NAMALWA (cell line): ENCODE results near the gene MOB4.
"Not testable (repeated sequence)": the region's sequence is repeated elsewhere in the genome, so short reads cannot be mapped to it uniquely, and the experiment has no call there.

Source experiments
- DNase-seq: peaks from one replicate; pipeline ENCODE4 v3.0.0-alpha.2; 2015; ENCODE audit warnings: low spot score

Gene MOB4

GRCh38 chr2:197515739-197516392 lies at the start of gene MOB4:
TSS of gene MOB4 (plus strand) at chr2:197516066. CDS start at chr2:197516087, 21 bp downstream.
- DNase-seq: peak; percentile 95

DNA sequence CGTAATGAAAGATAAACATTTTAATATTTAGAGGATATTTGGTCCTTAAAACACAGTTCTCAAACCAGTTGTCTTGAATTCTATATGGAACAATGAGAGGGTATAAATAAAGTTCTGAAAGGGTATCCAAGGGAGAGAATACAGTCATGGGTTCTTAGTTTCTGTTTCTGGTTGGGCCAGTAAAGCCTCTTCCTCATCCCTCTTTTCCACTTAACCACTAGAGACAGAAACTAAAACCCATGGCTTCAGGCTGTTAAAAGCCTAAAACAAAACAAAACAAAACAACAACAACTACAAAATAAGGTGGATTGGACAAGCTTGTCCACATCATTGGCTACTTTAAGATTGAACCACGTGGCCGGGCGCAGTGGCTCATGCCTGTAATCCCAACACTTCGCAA lies 43.7 kb upstream of the MOB4 start:
- DNase-seq: no peak

GRCh38 chr2:197477797-197478196 lies 38.1 kb upstream of the MOB4 start:
- DNase-seq: no peak

DNA sequence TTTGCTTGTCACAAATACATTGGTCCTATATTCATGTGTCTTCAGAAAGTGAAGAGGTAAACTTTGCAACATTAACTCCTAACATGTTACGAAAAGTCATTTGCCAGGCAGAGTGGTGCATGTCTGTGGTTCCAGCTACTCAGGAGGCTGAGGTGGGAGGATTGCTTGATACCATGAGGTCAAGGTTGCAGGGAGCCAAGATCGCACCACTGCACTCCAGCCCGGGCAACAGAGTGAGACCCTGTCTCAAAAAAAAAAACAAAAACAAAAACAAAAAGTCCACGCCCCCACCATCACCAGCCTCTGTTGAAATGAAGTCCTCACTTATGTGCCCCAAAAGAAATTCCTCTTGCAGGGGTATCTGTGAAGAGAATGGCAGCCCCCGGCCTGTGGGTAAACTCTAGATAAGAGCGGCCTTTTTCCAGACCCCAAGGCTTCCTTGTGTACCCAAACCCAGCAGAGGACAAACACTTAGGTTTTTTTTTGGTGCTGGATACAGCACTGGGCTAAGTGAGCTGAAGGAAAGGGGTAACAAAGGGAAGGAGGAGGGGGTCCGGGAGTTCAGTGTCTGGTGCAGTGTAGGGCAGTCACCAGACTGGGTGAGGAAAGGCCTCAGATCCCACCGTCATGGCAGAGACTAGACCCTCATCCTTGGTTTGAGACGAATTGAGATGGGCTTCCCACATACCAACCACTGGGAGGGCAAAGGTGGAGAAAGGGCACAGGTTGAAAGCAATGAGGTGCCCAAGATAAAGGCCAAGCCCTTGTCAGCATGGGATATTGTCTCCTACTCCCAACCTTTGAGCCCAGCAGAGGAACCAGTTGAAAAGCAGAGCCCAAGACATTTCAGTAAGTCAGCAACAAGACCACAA lies 35.5 kb upstream of the MOB4 start:
- no peak for DNase-seq

GRCh38 chr2:197484248-197484647 lies 31.6 kb upstream of the MOB4 start:
- DNase-seq: not testable (repeated sequence)

- DNase-seq: no peak
Measured at GRCh38 chr2:197486175-197486574, 29.7 kb upstream of the MOB4 start.

DNA sequence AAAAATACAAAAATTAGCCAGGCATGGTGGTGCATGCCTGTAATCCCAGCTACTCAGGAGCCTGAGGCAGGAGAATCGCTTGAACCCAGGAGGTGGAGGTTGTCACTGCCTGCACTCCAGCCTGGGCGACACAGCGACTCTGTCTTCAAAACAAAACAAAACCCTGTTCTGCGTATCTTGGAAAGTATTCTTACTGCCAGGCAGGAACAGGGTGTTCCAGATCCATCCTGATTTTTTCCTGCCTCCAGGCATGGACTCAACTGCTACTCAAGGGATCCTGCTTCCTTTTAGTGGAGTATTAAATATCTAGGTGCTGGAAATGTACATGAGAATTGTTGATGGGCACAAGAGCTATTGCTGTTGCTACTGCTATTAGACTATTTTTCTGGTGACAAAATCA lies 28.5 kb upstream of the MOB4 start:
- DNase-seq: no peak

DNA sequence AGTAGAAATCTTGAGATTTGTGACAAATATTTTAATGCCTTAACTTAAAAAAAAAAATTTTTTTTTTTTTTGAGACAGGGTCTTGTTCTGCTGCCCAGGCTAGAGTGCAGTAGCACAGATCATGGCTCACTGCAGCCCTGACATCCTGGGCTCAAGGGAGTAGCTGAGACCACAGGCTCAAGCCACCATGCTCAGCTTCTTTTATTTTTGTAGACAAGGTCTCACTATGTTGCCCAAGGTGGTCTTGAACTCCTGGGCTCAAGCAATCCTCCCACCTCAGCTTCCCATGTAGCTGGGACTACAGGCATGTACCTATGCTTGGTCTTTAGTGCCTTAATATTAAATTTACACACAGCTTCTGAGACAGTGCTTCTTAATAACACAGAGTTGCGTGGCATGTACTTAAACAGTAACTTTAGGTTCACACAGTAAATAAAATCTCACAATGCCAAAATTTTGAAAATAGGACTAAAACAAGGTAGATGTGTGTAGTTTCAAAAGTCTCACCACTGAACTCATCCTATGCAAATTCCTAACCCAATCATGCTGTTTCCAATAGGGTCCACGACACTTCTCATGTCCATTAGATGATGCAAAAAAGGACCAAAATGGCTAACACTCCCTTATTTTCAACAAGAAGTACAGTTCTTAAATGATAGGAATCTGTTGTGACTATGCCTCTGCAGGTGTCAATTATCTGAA lies 20.3 kb upstream of the MOB4 start:
- DNase-seq: no peak

- DNase-seq: no peak
Measured at GRCh38 chr2:197496695-197497094, 19.2 kb upstream of the MOB4 start.

DNA sequence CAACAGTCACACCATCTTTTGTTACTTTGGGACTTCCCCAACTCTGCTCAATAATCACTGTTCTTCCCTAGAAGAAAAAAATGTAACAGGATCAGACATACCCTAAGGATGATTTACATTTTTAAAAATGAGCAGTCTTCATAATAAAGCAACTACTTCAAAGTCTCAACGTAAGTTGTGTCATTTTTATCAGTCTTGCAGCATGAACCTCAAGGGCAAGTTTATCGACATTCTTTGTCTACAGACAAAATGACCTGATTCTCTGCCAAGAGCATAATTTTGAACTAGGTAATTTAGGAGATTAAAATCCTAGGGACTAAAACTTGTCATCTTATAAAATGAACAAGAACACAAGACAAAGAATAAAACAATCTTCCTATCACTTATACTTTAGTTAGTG lies 18.5 kb upstream of the MOB4 start:
- no peak for DNase-seq

DNA sequence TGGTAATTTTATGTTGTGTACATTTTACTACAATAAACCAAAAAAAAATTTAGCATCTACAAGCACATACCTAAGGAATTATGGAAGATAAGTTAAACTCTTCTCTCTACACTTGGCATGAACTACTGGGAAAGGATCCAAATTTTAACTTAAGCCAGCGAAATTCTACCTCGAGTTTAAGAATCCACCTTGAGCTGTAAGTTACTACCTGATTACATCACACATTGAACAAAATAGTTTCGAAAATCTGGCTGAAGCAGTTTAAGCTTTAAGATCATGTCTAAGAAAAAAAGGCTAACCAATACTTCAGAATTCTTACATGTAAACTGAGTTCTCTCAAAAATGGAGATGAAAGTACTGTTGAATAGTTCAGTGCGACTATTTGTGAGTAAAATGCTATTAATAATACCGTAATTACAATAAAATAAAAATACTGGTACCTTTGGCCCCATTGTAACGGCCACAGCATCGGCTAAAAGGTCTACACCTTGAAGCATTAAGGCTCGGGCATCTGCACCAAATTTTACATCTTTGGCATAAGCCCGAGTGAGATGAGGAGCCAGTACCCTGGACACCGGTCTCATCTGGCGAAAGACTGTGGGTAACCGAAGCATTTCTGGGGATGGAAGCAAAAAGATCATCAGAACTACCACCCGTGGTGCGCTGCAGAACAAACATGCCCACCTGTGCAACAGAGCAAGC lies 17.5 kb upstream of the MOB4 start:
- no peak for DNase-seq

- peak; percentile 64 for DNase-seq
Measured at GRCh38 chr2:197498937-197499593, 16.8 kb upstream of the MOB4 start.

DNA sequence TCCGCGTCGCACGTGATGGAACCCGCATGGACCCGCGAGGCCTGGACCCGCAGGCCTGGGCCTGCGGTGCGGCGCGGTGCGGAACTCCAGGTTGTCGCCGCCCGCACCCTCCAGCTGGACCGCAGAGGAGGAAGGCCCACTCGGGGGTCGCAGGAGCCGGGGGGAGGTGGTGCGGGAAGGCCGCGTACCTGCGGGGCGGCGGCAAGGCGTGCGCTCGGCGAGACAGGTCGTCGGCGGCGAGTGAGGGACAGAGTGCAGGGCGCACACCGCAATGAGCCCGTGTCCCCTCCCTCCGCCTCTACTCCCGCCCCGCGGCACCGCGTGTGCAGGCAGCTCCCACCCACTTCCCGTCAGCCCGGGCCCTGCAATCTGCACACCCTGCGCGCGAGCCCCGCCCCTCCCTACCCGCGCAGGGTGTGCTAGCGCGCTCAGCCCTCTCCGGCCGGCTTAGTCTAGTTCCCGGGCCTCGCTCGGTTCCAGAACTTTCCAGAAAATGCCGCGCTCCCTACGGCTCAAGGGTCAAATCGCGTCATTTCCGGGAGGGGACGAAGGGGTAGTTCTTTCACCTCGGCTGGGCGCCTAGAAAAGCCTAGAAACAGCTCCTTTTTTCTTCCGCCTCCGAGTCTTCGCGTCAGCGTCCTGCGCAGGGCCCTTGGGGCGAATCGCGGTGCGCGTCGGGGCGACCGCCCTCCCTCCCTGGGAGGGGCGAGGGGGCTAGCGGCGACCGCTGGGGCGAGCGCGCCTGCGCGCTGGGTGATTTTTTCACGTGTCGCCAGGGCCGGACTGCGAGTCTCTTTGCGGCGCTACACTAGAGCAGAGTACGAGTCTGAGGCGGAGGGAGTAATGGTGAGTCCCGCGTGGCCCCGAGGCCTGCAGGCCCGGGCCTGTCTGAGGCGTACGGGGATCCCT lies 16.0 kb upstream of the MOB4 start, which contains the start of the genes HSPD1 and HSPE1:
Gene HSPD1, minus strand, starts transcription at position 247 of the 909 bp plus-strand sequence. CDS start 992 bp downstream, outside the sequence.
Gene HSPE1, plus strand, starts transcription at position 786 of the 909 bp plus-strand sequence. Its CDS starts 58 bp downstream, at position 844.
- peak; percentile 99 for DNase-seq

DNA sequence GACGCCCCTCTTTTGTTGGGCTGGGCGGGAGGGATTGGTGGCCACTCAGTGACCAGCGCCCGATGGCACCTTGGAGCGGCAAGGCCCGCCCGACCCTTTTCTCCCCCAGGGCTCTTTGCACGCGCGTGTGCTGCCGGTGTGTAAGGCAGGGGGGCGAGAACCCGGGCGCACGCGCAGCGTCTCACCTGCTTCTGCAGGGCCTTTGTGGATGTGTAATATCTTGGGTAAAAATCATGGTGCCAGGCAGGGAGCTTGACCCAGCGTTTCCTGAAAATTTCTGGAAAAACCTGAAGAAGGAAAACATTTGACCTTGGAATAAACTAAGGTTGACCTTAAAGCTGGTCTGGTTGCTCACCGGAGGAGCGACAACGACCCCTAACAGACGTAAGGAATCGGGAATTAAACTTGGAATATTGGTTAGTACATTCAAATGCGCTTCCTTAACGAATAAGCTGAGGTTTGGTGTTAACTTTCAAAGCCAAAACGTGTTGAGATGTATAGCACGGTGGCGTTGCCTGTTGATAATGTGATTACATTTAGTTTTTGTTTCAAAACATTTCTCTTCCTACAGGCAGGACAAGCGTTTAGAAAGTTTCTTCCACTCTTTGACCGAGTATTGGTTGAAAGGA lies 15.2 kb upstream of the MOB4 start:
- DNase-seq: peak; percentile 37

DNA sequence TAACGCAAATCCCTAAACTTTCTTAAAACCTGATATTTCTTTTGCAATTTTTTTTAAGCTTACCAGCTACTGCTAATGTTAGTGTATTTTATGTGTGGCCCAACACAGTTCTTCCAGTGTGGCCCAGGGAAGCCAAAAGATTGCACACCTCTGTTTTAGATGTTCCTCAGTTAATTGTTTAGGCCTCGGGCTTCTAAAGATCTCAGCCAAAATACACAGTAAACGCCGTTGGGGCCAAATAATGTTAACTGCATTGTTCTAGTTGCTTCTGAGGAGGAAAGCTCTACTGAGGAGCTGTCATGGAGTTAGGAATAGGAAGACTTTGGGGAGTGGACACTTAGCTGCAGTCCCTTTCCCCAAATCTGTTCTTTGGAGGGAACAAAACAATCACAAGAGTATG lies 13.7 kb upstream of the MOB4 start:
- DNase-seq: no peak

GRCh38 chr2:197502685-197503084 lies 13.2 kb upstream of the MOB4 start:
- no peak for DNase-seq

DNA sequence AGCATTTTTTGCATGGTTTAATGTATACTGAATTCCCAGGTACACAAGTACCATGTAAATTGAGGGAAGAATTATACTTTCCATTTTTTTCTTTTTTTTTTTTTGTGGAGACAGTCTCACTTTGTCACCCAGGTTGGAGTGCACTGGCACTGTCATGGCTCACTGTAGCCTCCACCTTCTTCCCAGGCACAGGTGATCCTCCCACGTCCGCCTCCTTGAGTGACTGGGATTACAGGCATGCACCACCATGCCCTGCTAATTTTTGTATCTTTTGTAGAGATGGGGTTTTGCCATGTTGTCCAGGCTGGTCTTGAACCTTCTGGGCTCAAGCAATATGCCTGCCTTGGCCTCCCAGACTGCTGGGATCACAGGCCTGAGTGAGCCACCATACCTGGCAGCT lies 11.9 kb upstream of the MOB4 start:
- DNase-seq: no peak

DNA sequence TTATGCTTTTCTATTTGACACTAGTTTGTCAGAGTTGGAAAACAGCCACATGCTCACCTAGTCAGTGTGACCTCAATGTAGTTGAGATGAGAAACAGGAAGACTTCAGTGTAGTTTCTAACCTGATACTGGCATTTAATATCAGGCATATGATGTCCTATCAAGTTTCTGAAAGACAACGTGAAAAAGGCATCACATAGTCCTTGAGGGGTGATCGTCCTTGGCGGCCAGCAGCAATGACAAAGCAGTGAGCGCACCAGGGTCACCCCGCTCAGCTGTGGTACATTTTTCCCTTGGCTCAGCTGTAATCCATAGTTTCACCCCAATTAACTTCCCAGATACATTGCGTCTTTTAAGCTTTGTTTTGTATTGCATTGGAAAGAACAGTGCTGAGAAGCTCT lies 11.4 kb upstream of the MOB4 start:
- no peak for DNase-seq

- no peak for DNase-seq
Measured at GRCh38 chr2:197506658-197507057, 9.2 kb upstream of the MOB4 start.

DNA sequence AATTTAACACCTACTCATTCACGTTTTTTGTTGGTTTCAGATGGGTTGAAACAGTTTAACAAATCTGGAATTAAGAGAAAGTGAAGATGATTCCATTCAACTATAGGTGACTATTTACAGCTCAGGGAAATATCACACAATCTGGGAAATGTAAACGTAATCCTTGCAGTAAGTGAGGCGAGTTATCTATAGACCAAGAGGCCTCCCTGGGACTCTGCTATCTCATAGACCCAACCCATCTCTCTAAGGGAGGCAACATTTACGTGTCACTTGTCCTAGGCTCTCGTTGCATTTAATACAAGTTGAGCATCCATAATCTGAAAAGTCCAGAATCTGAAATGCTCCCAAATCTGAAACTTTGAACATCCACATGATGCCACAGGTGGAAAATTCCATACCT lies 2.0 kb upstream of the MOB4 start:
- DNase-seq: no peak
